ENCODE data around the gene KDM4B.

- no peak for TF ChIP-seq POLR2A (IDR thresholded peaks at IDR 0.05)
- no peak for TF ChIP-seq CTCF (IDR thresholded peaks at IDR 0.05)
These were observed 122.2 kb downstream of the KDM4B start for GRCh38 chr19:5091018-5091683.
